GM12865 (cell line): Measurements from ENCODE around the gene CARD11.
"Not testable (repeated sequence)": the region's sequence is repeated elsewhere in the genome, so short reads cannot be mapped to it uniquely, and the experiment has no call there.

ENCODE experiments used
- DNase-seq: peaks from one replicate; pipeline ENCODE4 v3.0.0; 2010; ENCODE audit warnings: low read depth
- H3K4me3 ChIP-seq: 2 replicates; pipeline ENCODE4 v1.5.1; 2011; ENCODE audit warnings: mild to moderate bottlenecking, low read depth, low read length, control low read depth
- TF ChIP-seq, protein P1 (sequence below): IDR thresholded peaks from 2 replicates; pipeline ENCODE4 v1.5.1; 2011; ENCODE audit warnings: low read length, control low read depth, low read depth, inconsistent platforms; ENCODE audit not compliant: insufficient read depth; ENCODE audit errors: missing control alignments

The CARD11 gene

DNA sequence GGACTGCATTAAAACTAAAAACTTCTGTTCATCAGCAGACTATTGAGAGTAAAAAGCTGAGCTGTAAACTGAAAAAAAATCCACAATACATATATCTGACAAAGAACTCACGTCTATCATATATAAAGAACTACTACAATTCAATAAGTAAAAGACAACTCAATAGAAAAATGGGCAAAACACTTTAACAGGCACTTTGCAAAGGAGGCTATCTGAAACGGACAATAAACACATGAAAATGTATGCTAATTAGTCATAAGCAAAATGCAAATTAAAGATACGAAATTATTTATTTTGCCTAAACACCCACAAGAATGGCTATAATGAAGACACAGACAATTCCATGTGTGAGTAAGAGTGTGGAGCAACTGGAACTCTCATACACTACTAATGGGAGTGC is 18.1 kb downstream of the CARD11 start:
- DNase-seq = no peak
- H3K4me3 ChIP-seq = no peak overlapping the region
- TF ChIP-seq, protein P1, sequence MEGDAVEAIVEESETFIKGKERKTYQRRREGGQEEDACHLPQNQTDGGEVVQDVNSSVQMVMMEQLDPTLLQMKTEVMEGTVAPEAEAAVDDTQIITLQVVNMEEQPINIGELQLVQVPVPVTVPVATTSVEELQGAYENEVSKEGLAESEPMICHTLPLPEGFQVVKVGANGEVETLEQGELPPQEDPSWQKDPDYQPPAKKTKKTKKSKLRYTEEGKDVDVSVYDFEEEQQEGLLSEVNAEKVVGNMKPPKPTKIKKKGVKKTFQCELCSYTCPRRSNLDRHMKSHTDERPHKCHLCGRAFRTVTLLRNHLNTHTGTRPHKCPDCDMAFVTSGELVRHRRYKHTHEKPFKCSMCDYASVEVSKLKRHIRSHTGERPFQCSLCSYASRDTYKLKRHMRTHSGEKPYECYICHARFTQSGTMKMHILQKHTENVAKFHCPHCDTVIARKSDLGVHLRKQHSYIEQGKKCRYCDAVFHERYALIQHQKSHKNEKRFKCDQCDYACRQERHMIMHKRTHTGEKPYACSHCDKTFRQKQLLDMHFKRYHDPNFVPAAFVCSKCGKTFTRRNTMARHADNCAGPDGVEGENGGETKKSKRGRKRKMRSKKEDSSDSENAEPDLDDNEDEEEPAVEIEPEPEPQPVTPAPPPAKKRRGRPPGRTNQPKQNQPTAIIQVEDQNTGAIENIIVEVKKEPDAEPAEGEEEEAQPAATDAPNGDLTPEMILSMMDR = no peak

DNA sequence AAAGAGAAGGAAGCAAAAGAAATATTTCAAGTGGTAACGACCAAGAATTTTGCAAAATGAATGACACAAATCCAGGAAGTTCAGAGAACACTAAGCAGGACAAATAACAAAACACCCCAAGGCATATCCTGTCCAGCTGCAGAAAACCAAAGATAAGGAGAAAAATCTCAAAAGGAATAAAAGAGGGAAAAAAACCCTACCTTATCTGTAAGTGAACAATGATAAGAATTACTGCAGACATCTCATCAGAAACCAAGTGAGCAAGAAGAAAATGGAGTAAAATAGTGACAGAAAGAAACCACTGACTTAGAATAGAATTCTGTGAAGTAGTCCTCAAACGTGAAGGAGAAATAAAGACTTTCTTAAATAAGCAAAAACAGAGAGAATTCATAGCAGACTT is 21.8 kb downstream of the CARD11 start:
- TF ChIP-seq, protein P1 = no peak
- no peak overlapping the region for H3K4me3 ChIP-seq
- DNase-seq = no peak

DNA sequence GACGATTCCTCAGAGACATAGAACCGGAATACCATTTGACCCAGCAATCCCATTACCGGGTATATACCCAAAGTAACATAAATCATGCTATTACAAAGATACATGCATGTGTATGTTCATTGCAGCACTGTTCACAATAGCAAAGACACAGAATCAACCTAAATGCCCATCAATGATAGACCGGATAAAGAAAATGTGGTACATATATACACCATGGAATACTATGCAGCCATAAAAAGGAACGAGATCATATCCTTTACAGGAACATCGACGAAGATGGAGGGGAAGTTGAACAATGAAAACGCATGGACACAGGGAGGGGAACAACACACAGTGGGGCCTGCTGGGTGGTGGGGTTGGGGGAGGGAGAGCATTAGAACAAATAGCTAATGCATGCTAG is 22.4 kb downstream of the CARD11 start:
- not testable (repeated sequence) for DNase-seq, H3K4me3 ChIP-seq

DNA sequence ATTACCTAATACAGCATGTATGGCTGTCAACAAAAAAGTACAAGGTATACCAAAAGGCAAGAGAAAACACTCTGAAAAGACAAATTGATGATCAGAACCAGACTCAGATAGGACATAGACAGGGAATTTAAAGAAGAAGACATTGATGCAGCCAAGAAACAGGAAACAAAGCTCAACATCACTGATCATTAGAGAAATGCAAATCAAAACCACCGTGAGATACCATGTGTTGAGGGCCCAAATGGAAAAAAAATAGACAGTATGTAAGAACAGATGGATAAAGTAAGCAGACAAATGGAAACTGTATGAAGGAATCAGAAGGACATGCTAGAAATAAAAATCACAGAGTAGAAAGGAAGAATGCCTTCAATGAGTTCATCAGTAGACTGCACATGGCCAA is 23.3 kb downstream of the CARD11 start:
- no peak for DNase-seq
- TF ChIP-seq, protein P1 = no peak
- H3K4me3 ChIP-seq = no peak overlapping the region

DNA sequence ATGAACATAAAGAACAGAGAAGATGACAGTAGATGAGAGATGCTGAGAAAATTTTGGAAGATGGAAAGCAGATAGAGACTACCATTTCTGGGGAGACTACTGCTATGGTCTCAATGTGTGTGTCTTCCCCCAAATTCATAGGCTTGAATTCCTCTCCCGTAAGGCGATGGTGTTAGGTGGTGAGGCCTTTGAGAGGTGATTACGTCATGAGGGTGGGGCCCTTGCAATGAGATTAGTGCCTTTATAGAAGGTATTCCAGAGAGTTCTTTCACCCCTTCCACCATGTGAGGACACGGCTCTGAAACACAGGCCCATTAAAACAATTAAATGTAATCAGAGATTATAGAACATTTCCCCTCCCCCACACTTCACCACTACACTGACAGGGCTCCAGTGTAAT is 23.9 kb downstream of the CARD11 start:
- DNase-seq = no peak
- TF ChIP-seq, protein P1 = no peak
- H3K4me3 ChIP-seq = no peak overlapping the region

DNA sequence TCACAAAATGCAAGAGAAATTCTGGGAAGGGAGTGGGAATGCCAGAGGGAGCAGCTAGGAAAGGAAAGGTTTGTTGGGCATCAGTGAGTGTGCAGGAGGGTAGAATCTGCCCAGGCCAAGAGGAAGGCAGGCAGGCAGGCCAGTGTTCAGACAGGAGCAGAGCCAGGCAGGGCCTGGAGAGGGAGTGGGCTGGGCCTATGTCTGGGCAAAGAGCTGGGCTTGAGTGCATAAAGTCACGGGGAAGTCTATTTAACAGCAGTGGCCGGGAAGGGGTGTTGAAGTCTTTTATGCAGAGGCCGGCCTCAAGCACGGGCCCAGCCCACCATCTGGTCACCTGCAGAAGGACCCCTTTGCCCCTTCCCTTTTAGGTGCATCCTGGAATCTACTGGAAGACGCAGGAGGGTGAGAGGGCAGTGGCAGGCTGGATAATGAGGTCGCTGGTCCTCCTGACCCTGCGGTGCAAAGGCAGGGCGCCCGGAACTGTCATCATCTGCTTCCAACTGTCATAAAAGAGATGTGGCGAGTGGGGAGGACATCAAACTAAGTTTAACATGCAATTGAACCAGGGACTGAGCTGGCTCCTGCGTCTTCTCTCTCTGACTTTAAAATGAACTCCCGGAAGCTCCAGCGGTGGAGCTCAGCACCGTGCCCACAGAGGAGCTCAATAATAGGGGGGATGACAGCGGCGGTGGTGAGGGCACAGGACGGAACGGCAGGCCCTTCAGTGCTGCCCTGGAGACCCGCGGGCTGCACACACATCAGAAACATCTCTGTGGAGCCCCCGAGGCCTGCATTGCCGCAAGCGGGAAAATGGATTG is 29.5 kb downstream of the CARD11 start:
- TF ChIP-seq, protein P1 = no peak
- no peak for DNase-seq
- no peak overlapping the region for H3K4me3 ChIP-seq

DNA sequence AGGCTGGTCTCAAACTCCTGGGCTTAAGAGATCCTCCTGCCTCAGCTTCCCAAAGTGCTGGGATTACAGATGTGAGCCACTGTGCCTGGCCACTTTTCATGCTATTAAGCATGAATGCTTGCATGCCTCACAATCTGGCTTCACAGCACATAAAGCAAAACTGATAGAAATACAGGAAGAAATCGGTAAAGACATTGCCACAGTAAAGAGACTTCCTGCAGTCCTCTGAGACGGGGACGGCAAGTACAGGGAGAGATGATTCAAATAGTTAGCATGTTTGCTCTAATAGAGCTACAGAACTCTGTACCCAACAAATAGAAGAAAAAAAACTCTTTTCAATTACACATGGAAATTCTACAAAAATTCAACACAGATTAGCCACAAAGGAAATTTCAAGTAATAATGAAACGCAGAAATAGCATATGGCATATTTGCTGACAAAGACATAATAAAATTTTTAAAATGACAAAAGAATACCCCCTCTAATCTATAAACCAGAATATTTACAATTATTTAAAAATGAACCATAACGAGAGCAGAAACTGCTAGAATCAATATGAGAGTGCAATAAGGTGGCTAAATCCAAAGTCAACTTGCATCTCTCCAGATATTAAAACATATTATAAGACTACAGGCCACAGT is 32.3 kb downstream of the CARD11 start:
- H3K4me3 ChIP-seq = no peak overlapping the region
- DNase-seq = no peak
- TF ChIP-seq, protein P1 = no peak
